Gastrocnemius medialis (tissue), 4 donors: Measurements from ENCODE around the gene PTPRR.

Experiments
- POLR2A ChIP-seq, 2 donors: fragments of 450-650 bp; IDR thresholded peaks; one replicate each; pipeline ENCODE4 v1.6.1; 2017; ENCODE audit warnings: antibody characterized with exemption in 2 of 2, mild to moderate bottlenecking in 2 of 2, moderate library complexity in 2 of 2
- TF ChIP-seq, protein P1 (sequence below), 5 experiments: fragments of 450-650 bp in 3 of 5; fragments of 200-600 bp in 2 of 5; sonication (generic) in 2 of 5; IDR thresholded peaks in 4 of 5; conservative IDR thresholded peaks in 1 of 5; 1 replicate in 4 of 5; 2 replicates in 1 of 5; pipeline ENCODE4 v1.5.1; 2016 to 2019; ENCODE audit warnings: antibody characterized with exemption in 5 of 5, mild to moderate bottlenecking in 3 of 5, moderate library complexity in 3 of 5

DNA sequence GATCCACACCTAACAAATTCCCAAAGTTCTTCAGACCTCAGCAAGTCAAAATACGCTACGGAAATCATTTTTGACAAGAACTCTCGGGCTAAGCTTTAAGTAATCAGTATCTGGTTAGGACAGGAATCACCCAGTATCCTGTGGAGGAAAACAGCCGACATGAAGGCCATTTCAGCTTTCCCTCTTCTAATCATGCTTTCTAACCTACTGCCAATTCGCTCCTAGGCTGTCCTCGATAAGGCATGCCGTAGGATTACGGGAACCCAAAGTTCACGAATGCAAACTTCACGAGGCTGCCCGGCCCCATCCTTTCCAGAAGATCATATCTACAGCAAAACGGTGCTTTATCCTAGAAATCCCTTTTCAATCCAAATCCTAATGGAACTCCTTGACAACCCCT is 201.5 kb downstream of the PTPRR start:
- TF ChIP-seq, protein P1, sequence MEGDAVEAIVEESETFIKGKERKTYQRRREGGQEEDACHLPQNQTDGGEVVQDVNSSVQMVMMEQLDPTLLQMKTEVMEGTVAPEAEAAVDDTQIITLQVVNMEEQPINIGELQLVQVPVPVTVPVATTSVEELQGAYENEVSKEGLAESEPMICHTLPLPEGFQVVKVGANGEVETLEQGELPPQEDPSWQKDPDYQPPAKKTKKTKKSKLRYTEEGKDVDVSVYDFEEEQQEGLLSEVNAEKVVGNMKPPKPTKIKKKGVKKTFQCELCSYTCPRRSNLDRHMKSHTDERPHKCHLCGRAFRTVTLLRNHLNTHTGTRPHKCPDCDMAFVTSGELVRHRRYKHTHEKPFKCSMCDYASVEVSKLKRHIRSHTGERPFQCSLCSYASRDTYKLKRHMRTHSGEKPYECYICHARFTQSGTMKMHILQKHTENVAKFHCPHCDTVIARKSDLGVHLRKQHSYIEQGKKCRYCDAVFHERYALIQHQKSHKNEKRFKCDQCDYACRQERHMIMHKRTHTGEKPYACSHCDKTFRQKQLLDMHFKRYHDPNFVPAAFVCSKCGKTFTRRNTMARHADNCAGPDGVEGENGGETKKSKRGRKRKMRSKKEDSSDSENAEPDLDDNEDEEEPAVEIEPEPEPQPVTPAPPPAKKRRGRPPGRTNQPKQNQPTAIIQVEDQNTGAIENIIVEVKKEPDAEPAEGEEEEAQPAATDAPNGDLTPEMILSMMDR (IDR thresholded peaks at IDR 0.05 in 4 of 5, conservative IDR thresholded peaks at IDR 0.05 in 1 of 5): no peak
- TF ChIP-seq POLR2A (IDR thresholded peaks at IDR 0.05): no peak
